ENCODE results near the gene MAST1. TPM values are rescaled to one million over a fixed set of nuclear protein-coding genes. Genes with fewer than 3 reads are reported as not detected.

The MAST1 gene
- total RNA-seq, 1 donor from 2014 or later = 5.3 TPM

DNA sequence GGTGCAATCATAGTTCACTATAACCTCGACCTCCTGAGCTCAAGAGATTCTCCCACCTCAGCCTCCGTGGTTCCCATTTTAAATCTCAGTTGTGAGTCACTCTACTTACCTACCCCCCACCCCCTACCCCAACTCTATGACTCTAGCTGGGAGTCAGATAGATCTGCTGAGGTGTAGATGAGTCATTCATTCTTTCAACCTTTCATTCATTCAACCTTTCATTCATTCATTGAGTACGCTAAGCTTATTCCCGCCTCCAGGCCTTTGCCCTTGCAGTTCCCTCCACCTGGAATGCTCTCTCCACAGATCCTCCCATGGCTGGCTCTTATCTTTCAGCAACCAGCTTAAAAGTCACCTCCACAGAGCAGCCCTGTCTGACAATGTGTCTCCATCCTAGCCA lies 1.1 kb upstream of the MAST1 start:
- H3K4me1 Mint-ChIP-seq (ENCODE audit: low read depth) = peaks cover 10% of the 10 kb centered on the region
- H3K4me3 Mint-ChIP-seq (ENCODE audit: low read depth) = peak overlapping the region; percentile 33

DNA sequence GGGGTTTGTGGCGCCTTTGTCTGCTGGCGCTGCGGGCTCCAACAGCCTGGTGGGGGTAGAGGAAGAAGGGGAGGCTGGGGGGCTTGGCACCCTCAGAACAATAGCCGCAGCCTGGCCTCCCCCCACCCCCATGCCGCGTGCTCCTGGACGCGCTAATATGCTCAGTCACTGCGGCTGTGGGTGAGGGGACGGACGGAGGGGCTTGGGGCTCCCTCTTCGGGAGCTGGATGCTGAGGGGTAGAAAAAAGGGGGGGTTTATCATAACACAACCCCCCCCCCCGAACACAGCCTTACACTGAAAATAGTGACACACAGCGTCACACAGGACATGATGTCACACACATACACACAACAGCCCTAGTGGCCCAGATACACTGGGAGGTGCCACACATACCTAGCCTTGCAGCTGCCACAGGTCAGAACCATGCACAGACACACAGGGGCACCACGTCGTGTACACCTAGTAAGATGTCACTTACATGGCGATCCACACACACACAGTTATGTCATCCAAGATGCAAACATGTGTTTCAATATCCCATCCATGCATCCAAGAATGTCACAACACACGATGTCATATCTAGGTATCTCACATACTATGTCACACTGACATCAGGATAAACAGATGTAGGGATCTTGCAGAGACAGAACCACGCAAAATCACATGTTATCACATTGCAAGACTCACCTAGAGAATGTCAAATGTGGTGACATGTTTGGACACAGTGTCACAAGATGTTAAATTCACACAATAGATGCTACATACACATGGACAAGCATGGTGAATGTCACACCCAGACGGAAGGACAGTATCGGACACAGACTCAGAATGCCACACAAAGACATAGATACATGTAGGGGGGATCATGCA lies 806 bp downstream of the MAST1 start:
- Mint-ChIP-seq H3K27me3 (peaks cover 74% of the 10 kb centered on the region), H3K4me3 (ENCODE audit: low read depth) (peak overlapping the region; percentile 69), H3K27ac (no peak overlapping the region), H3K4me1 (ENCODE audit: low read depth) (peaks cover 8% of the 10 kb centered on the region), H3K9me3 (ENCODE audit: low read depth) (no peaks in the 10 kb centered on the region), H3K36me3 (ENCODE audit: insufficient read depth) (no peaks in the 10 kb centered on the region)
- TF ChIP-seq, protein P1, sequence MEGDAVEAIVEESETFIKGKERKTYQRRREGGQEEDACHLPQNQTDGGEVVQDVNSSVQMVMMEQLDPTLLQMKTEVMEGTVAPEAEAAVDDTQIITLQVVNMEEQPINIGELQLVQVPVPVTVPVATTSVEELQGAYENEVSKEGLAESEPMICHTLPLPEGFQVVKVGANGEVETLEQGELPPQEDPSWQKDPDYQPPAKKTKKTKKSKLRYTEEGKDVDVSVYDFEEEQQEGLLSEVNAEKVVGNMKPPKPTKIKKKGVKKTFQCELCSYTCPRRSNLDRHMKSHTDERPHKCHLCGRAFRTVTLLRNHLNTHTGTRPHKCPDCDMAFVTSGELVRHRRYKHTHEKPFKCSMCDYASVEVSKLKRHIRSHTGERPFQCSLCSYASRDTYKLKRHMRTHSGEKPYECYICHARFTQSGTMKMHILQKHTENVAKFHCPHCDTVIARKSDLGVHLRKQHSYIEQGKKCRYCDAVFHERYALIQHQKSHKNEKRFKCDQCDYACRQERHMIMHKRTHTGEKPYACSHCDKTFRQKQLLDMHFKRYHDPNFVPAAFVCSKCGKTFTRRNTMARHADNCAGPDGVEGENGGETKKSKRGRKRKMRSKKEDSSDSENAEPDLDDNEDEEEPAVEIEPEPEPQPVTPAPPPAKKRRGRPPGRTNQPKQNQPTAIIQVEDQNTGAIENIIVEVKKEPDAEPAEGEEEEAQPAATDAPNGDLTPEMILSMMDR (IDR thresholded peaks at IDR 0.05; ENCODE audit: unreplicated experiment) = no peak
- no peak for DNase-seq (ENCODE audit: low spot score, unreplicated experiment)

More for the DNA sequence above, 1.1 kb upstream of the MAST1 start:
- H3K9me3 Mint-ChIP-seq (ENCODE audit: low read depth) = no peaks in the 10 kb centered on the region
- H3K27me3 Mint-ChIP-seq = peaks cover 79% of the 10 kb centered on the region
- H3K27ac Mint-ChIP-seq = peak overlapping the region; percentile 24
- TF ChIP-seq, protein P1 (IDR thresholded peaks at IDR 0.05; ENCODE audit: unreplicated experiment) = no peak
- DNase-seq (ENCODE audit: low spot score, unreplicated experiment) = no peak
- no peaks in the 10 kb centered on the region for H3K36me3 Mint-ChIP-seq (ENCODE audit: insufficient read depth)

DNA sequence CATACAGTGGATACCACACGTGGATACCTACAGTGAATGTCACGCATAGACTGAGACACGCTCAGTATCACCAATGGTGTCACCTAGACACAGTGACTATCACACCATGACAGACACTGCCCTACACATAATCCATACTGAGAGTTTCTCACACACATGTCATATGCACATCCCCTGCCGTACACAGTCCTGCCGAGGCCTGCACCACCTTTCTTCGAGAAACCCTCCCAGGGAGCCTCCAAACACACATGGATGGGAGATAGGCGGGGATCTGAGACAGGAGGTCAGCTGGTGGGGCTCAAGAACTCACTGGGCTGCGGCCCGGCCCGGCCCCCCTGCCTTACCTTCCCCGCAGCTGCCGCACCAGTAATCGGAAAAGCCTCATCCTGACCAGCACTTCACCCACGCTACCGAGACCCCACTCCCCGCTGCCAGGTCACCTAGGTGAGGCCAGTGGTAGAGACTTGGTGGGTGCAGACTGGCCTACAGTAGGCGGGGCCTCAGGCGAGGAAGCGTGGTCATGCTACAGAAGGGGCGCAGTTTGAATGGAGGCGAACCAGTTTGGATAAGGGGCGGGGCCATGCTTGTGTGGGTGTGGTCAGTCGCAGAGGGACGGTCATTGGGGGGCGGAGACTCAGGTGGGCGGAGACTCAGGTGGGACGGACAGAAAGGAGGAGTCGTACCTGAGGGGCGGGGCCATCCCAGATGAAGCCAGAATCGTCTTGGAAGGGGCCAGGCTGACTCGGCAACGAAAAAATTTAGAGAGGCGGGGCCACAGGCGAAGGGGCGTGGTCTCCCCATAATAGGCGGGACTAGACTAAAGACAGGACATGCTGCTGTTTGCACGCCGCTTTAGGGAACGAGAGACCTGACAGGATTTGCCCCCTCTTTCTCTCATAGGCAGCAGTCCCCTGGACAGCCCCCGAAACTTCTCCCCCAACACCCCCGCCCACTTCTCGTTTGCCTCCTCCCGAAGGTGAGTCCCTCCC lies 2.1 kb downstream of the MAST1 start:
- TF ChIP-seq, protein P1 (IDR thresholded peaks at IDR 0.05; ENCODE audit: unreplicated experiment) = no peak
- Mint-ChIP-seq H3K36me3 (ENCODE audit: insufficient read depth) (no peaks in the 10 kb centered on the region), H3K9me3 (ENCODE audit: low read depth) (no peaks in the 10 kb centered on the region), H3K27me3 (peaks cover 68% of the 10 kb centered on the region), H3K4me3 (ENCODE audit: low read depth) (peak overlapping the region; percentile 60), H3K27ac (peak overlapping the region; percentile 61), H3K4me1 (ENCODE audit: low read depth) (peaks cover 8% of the 10 kb centered on the region)
- peak; percentile 69 for DNase-seq (ENCODE audit: low spot score, unreplicated experiment)

DNA sequence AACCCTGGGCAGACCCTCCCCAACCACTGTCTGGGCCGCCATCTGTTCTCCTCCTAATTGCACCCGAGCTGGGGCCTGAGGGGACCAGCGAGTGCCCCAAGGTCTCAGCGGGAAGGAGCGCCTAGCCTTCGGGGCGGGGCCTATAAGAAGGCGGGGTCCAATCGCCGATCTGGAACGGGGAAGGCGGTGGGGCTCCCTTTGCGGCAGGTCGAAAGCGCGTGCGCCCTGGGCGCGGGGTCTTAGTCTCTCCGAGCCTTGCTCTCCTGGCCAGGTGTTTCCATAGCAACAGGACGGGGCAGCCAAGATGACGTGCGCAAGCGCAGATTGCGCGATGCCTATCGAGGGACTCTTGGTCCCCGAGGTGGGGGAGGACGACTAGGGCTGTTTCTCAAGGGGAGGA lies 2.8 kb downstream of the MAST1 start:
- DNase-seq (ENCODE audit: low spot score, unreplicated experiment) = peak; percentile 66
- Mint-ChIP-seq H3K9me3 (ENCODE audit: low read depth) (no peaks in the 10 kb centered on the region), H3K4me1 (ENCODE audit: low read depth) (peaks cover 8% of the 10 kb centered on the region), H3K27ac (peak overlapping the region; percentile 61), H3K27me3 (peaks cover 61% of the 10 kb centered on the region), H3K4me3 (ENCODE audit: low read depth) (peak overlapping the region; percentile 60), H3K36me3 (ENCODE audit: insufficient read depth) (no peaks in the 10 kb centered on the region)
- TF ChIP-seq, protein P1 (IDR thresholded peaks at IDR 0.05; ENCODE audit: unreplicated experiment) = no peak

DNA sequence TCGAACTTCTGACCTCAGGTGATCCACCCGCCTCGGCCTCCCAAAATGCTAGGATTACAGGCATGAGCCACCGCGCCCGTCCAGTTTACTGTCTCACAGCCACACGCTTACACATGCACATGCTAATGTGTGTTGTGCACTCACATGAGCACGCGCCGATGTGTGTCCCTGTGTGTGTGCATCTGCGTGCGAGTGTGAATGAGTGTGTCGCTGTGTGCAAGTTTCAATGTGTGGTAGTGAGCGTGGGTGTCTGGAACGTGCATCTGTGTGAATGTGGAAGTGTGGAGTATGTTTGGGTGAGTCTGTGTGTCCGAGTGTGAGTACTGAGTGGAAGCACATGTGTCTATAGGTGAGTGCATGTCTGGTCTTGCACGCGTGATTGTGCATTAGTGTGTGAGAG lies 4.2 kb downstream of the MAST1 start:
- H3K27me3 Mint-ChIP-seq = peaks cover 55% of the 10 kb centered on the region
- no peak overlapping the region for H3K27ac Mint-ChIP-seq
- TF ChIP-seq, protein P1 (IDR thresholded peaks at IDR 0.05; ENCODE audit: unreplicated experiment) = no peak
- H3K4me1 Mint-ChIP-seq (ENCODE audit: low read depth) = peaks cover 8% of the 10 kb centered on the region
- no peak for DNase-seq (ENCODE audit: low spot score, unreplicated experiment)
- no peaks in the 10 kb centered on the region for H3K9me3 Mint-ChIP-seq (ENCODE audit: low read depth)
- no peaks in the 10 kb centered on the region for H3K36me3 Mint-ChIP-seq (ENCODE audit: insufficient read depth)
- H3K4me3 Mint-ChIP-seq (ENCODE audit: low read depth) = no peak overlapping the region

All from progenitor cell of endocrine pancreas (in vitro differentiated cells).